Glutamatergic neuron (in vitro differentiated cells): ENCODE measurements around the gene UNK. TPM values are rescaled to one million over a fixed set of nuclear protein-coding genes. Genes with fewer than 3 reads are reported as not detected.

Experiments used
- DNase-seq: peaks from one replicate; pipeline ENCODE4 v3.0.0; 2022
- H3K27ac Mint-ChIP-seq: one replicate; pipeline ENCODE4 v1.8.0; 2020; ENCODE audit warnings: mild to moderate bottlenecking, mixed read lengths, inconsistent platforms; ENCODE audit not compliant: unreplicated experiment
- H3K27me3 Mint-ChIP-seq: one replicate; pipeline ENCODE4 v1.8.0; 2020; ENCODE audit warnings: mild to moderate bottlenecking, moderate library complexity, mixed read lengths, inconsistent platforms; ENCODE audit not compliant: unreplicated experiment
- H3K36me3 Mint-ChIP-seq: one replicate; pipeline ENCODE4 v1.8.0; 2020; ENCODE audit warnings: mild to moderate bottlenecking, mixed read lengths, inconsistent platforms; ENCODE audit not compliant: unreplicated experiment
- H3K4me1 Mint-ChIP-seq: one replicate; pipeline ENCODE4 v1.8.0; 2020; ENCODE audit warnings: mild to moderate bottlenecking, low read depth, mixed read lengths, inconsistent platforms; ENCODE audit not compliant: unreplicated experiment
- H3K4me3 Mint-ChIP-seq: one replicate; pipeline ENCODE4 v1.8.0; 2020; ENCODE audit warnings: mild to moderate bottlenecking, mixed read lengths, inconsistent platforms; ENCODE audit not compliant: unreplicated experiment
- H3K9me3 Mint-ChIP-seq: one replicate; pipeline ENCODE4 v1.8.0; 2020; ENCODE audit warnings: mild to moderate bottlenecking, moderate library complexity, mixed read lengths, inconsistent platforms; ENCODE audit not compliant: unreplicated experiment
- total RNA-seq: library from RNA; stranded (reverse); fragmentation: NEBNext Ultra II Directional; extraction: Animal tissue kit (Norgen Biotek cat#: 25700); gene quantifications from one replicate; pipeline ENCODE4 v1.2.1, GENCODE V29; 2021; ENCODE audit not compliant: unreplicated experiment
- TF ChIP-seq, protein P1 (sequence below): fragments of 200-600 bp; sonication (generic); IDR thresholded peaks from one replicate; pipeline ENCODE4 v1.5.0; 2021; ENCODE audit not compliant: partially characterized antibody, unreplicated experiment

Gene UNK
- total RNA-seq, 1 donor from 2014 or later = 65.5 TPM

DNA sequence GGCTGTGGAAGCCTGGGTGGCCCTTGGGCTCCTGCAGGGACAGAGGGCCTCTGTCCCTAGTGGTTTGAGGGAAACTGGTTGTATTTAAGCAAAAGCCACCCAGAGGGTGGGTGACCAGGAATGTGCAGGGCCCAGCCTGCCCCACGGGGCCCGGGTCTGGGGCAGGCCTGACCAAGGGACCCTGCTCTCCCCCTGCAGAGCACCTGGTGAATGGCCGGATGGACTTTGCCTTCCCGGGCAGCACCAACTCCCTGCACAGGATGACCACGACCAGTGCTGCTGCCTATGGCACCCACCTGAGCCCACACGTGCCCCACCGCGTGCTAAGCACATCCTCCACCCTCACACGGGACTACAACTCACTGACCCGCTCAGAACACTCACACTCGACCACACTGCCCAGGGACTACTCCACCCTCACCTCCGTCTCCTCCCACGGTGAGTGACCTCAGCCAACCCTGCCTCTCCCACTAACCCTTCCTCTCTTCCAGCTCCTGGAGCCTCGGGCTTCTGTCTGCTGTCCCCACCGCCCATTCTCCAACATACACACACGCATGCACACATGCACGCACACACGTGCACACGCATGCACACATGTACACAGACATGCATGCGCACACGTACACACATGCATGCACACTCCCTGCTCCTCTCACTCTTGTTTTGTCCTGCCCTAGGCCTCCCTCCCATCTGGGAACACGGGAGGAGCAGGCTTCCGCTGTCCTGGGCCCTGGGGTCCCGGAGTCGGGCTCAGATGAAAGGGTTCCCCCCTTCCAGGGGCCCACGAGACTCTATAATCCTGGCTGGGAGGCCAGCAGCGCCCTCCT, 30.0 kb upstream of the UNK start:
- Mint-ChIP-seq H3K4me1 (peaks cover 6% of the 10 kb centered on the region), H3K36me3 (no peaks in the 10 kb centered on the region), H3K27ac (peak overlapping the region; percentile 26), H3K9me3 (peaks cover 8% of the 10 kb centered on the region), H3K4me3 (peak overlapping the region; percentile 47), H3K27me3 (peaks cover 18% of the 10 kb centered on the region)
- DNase-seq = no peak
- TF ChIP-seq, protein P1, sequence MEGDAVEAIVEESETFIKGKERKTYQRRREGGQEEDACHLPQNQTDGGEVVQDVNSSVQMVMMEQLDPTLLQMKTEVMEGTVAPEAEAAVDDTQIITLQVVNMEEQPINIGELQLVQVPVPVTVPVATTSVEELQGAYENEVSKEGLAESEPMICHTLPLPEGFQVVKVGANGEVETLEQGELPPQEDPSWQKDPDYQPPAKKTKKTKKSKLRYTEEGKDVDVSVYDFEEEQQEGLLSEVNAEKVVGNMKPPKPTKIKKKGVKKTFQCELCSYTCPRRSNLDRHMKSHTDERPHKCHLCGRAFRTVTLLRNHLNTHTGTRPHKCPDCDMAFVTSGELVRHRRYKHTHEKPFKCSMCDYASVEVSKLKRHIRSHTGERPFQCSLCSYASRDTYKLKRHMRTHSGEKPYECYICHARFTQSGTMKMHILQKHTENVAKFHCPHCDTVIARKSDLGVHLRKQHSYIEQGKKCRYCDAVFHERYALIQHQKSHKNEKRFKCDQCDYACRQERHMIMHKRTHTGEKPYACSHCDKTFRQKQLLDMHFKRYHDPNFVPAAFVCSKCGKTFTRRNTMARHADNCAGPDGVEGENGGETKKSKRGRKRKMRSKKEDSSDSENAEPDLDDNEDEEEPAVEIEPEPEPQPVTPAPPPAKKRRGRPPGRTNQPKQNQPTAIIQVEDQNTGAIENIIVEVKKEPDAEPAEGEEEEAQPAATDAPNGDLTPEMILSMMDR = no peak

DNA sequence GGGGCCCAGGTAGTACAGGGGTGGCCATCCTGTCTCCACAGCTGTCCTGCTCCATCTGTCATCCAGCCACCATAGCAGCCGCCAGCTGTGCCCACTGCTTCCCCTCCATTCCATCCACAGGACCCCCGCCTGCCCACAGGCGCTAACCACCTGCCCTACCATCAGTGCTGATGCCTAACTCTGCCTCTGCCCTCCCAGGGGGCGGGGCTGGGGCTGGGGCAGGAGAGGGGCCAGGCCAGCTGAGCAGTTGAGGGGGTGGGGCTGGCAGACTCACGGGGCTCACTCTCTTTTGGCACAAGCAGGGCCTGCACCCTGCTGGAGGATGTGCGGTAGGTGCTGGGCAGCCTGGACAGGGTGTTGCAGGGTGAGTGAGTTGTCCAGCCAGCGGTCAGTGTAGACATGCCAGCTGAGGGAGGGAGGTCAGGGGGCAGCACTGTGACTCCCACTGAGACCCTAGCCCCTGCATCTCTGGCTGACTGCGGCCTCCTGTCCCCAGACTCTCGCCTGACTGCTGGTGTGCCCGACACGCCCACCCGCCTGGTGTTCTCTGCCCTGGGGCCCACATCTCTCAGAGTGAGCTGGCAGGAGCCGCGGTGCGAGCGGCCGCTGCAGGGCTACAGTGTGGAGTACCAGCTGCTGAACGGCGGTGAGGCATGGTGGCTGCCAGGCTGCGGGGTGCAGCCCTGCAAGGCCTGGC, 29.3 kb upstream of the UNK start:
- no peak overlapping the region for H3K4me3 Mint-ChIP-seq
- H3K36me3 Mint-ChIP-seq = no peaks in the 10 kb centered on the region

DNA sequence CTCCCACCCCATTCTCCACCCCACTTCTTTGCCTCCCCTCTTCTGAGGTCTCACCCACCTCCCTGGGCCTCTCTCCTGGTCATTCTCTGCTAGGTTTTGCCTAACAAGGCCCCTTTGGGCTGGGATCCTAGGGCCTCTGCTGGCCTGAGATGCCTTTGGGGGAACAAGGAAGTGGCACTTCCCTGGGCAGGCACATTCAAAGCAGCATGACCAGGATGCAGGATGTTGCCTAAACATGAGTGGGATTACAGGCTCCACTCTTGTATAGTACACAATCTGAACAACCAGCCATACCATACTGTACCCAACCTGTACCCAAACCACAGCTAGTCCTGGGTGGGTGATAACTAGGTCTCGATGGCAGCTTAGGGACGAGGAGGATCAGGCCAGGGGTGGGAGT, 28.6 kb upstream of the UNK start:
- peaks cover 6% of the 10 kb centered on the region for H3K4me1 Mint-ChIP-seq
- DNase-seq = no peak

More for the DNA sequence above, 29.3 kb upstream of the UNK start:
- Mint-ChIP-seq H3K27ac (peak overlapping the region; percentile 26), H3K4me1 (peaks cover 6% of the 10 kb centered on the region), H3K27me3 (peaks cover 15% of the 10 kb centered on the region), H3K9me3 (peaks cover 8% of the 10 kb centered on the region)
- peak; percentile 59 for DNase-seq
- TF ChIP-seq, protein P1 = no peak

DNA sequence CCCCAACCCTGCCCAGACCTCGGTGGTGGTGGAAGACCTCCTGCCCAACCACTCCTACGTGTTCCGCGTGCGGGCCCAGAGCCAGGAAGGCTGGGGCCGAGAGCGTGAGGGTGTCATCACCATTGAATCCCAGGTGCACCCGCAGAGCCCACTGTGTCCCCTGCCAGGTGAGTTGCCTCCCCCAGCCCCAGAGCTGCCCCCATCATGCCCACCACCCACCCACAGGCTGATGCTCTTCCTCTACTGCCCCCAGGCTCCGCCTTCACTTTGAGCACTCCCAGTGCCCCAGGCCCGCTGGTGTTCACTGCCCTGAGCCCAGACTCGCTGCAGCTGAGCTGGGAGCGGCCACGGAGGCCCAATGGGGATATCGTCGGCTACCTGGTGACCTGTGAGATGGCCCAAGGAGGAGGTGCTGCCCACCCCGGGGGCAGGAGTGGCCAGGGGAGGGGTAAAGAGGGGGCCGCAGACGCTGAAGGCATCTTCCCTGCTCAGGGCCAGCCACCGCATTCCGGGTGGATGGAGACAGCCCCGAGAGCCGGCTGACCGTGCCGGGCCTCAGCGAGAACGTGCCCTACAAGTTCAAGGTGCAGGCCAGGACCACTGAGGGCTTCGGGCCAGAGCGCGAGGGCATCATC, 28.0 kb upstream of the UNK start:
- Mint-ChIP-seq H3K27me3 (peaks cover 7% of the 10 kb centered on the region), H3K9me3 (peaks cover 8% of the 10 kb centered on the region), H3K4me1 (peaks cover 6% of the 10 kb centered on the region), H3K36me3 (no peaks in the 10 kb centered on the region), H3K27ac (no peak overlapping the region), H3K4me3 (no peak overlapping the region)
- TF ChIP-seq, protein P1 = no peak
- no peak for DNase-seq

More for the DNA sequence above, 28.6 kb upstream of the UNK start:
- peaks cover 8% of the 10 kb centered on the region for H3K9me3 Mint-ChIP-seq
- H3K27me3 Mint-ChIP-seq = peaks cover 12% of the 10 kb centered on the region
- no peaks in the 10 kb centered on the region for H3K36me3 Mint-ChIP-seq
- H3K27ac Mint-ChIP-seq = no peak overlapping the region
- no peak overlapping the region for H3K4me3 Mint-ChIP-seq
- TF ChIP-seq, protein P1 = no peak
